Hepatocyte (in vitro differentiated cells): ENCODE results near the gene KCNK4. TPM values are rescaled to one million over a fixed set of nuclear protein-coding genes. Genes with fewer than 3 reads are reported as not detected.

Source experiments
- DNase-seq: peaks from one replicate; pipeline ENCODE4 v3.0.0-alpha.2; 2016; ENCODE audit warnings: low spot score
- H2AFZ ChIP-seq: fragments of 200-600 bp; sonication (generic); 2 replicates; pipeline ENCODE4 v1.6.0; 2016; ENCODE audit warnings: antibody characterized with exemption, mild to moderate bottlenecking
- H3K27ac ChIP-seq: fragments of 200-600 bp; sonication (generic); 2 replicates; pipeline ENCODE4 v1.5.1; 2016; ENCODE audit warnings: mild to moderate bottlenecking
- H3K27me3 ChIP-seq: fragments of 200-600 bp; sonication (generic); 2 replicates; pipeline ENCODE4 v1.6.1; 2016
- H3K36me3 ChIP-seq: fragments of 200-600 bp; sonication (generic); replicated peaks from 2 replicates; pipeline ENCODE4 v1.5.1; 2016; ENCODE audit warnings: low read depth; ENCODE audit not compliant: insufficient read depth
- H3K4me1 ChIP-seq: fragments of 200-600 bp; sonication (generic); 2 replicates; pipeline ENCODE4 v1.5.1; 2016; ENCODE audit warnings: mild to moderate bottlenecking, moderate library complexity; ENCODE audit not compliant: insufficient read depth
- H3K4me2 ChIP-seq: fragments of 200-600 bp; sonication (generic); 2 replicates; pipeline ENCODE4 v1.6.0; 2016
- H3K4me3 ChIP-seq: fragments of 200-600 bp; sonication (generic); 2 replicates; pipeline ENCODE4 v1.5.1; 2016; ENCODE audit warnings: mild to moderate bottlenecking
- H3K79me2 ChIP-seq: fragments of 200-600 bp; sonication (generic); 2 replicates; pipeline ENCODE4 v1.6.0; 2017; ENCODE audit warnings: mild to moderate bottlenecking
- H3K9me2 ChIP-seq: fragments of 200-600 bp; sonication (generic); replicated peaks from 2 replicates; pipeline ENCODE4 v1.6.0; 2017; ENCODE audit warnings: mild to moderate bottlenecking; ENCODE audit not compliant: insufficient read depth
- H3K9me3 ChIP-seq: fragments of 200-600 bp; sonication (generic); 2 replicates; pipeline ENCODE4 v1.5.1; 2016; ENCODE audit warnings: low read depth, mild to moderate bottlenecking
- H4K20me1 ChIP-seq: fragments of 200-600 bp; sonication (generic); 2 replicates; pipeline ENCODE4 v1.6.0; 2016; ENCODE audit warnings: mild to moderate bottlenecking; ENCODE audit not compliant: insufficient read depth, poor library complexity, severe bottlenecking
- CTCF ChIP-seq: fragments of 200-600 bp; sonication (generic); IDR thresholded peaks from 2 replicates; pipeline ENCODE4 v1.5.1; 2016; ENCODE audit warnings: antibody characterized with exemption, mild to moderate bottlenecking; ENCODE audit not compliant: poor library complexity
- EZH2 ChIP-seq: fragments of 200-600 bp; sonication (generic); IDR thresholded peaks from 2 replicates; pipeline ENCODE4 v1.6.1; 2016; ENCODE audit warnings: antibody characterized with exemption, mild to moderate bottlenecking, borderline replicate concordance
- EZH2phosphoT487 ChIP-seq: fragments of 200-600 bp; sonication (generic); IDR thresholded peaks from one replicate; pipeline ENCODE4 v1.6.1; 2018; ENCODE audit warnings: antibody characterized with exemption, mild to moderate bottlenecking, low read depth, moderate library complexity; ENCODE audit not compliant: unreplicated experiment, severe bottlenecking
- WGBS: methylation state at CpG from one replicate; pipeline ENCODE4 v1.1.6; 2016; ENCODE audit warnings: low lambda C conversion rate; ENCODE audit errors: missing lambda C conversion rate; 5-methylcytosine and 5-hydroxymethylcytosine counted together
- polyA plus RNA-seq: library from polyadenylated mRNA; unstranded; fragments of >200 nt; fragmentation: Nextera tagmentation; extraction: Ambion mirVana; gene quantifications from 2 replicates; pipeline ENCODE4 v1.2.1, GENCODE V29; 2016
- total RNA-seq: library from RNA; depleted of rRNA; stranded (reverse); fragments of >200 nt; gene quantifications from 2 replicates; pipeline ENCODE4 v1.2.3, GENCODE V29; 2014

KCNK4 gene
- total and polyA plus RNA-seq, 2 experiments from 2014 or later = not detected

GRCh38 chr11:64303109-64304031, 12.3 kb downstream of the KCNK4 start:
- no peaks in the 10 kb centered on the region for H3K36me3 ChIP-seq
- H4K20me1 ChIP-seq = no peaks in the 10 kb centered on the region
- no peak overlapping the region for H3K4me3 ChIP-seq
- TF ChIP-seq EZH2 = no peak
- TF ChIP-seq CTCF = no peak
- peaks cover 31% of the 10 kb centered on the region for H3K4me1 ChIP-seq
- WGBS = 87% methylated on average over 12 of the region's 13 CpGs
- H3K79me2 ChIP-seq = peaks cover 24% of the 10 kb centered on the region
- H3K27me3 ChIP-seq = peaks cover 25% of the 10 kb centered on the region
- H3K9me2 ChIP-seq = no peaks in the 10 kb centered on the region
- H3K4me2 ChIP-seq = peak overlapping the region; percentile 78
- H3K27ac ChIP-seq = peak overlapping the region; percentile 87
- H3K9me3 ChIP-seq = no peaks in the 10 kb centered on the region
- peak; percentile 3 for DNase-seq
- H2AFZ ChIP-seq = no peak overlapping the region

- Histone ChIP-seq H4K20me1 (no peaks in the 10 kb centered on the region), H3K9me2 (no peaks in the 10 kb centered on the region), H3K27ac (peak overlapping the region; percentile 87), H3K36me3 (no peaks in the 10 kb centered on the region), H3K4me3 (no peak overlapping the region), H3K79me2 (peaks cover 28% of the 10 kb centered on the region), H2AFZ (no peak overlapping the region), H3K4me1 (peaks cover 29% of the 10 kb centered on the region), H3K4me2 (peak overlapping the region; percentile 78), H3K9me3 (no peaks in the 10 kb centered on the region), H3K27me3 (peaks cover 19% of the 10 kb centered on the region)
- 56% methylated on average over 5 of the region's 5 CpGs for WGBS
- no peak for DNase-seq
- TF ChIP-seq CTCF = no peak
- no peak for TF ChIP-seq EZH2
These were observed 12.9 kb downstream of the KCNK4 start for GRCh38 chr11:64304032-64304315.

- Histone ChIP-seq H3K79me2 (peaks cover 33% of the 10 kb centered on the region), H3K4me2 (peak overlapping the region; percentile 78), H3K27ac (peak overlapping the region; percentile 87), H3K9me3 (no peaks in the 10 kb centered on the region), H4K20me1 (no peaks in the 10 kb centered on the region), H3K4me1 (peaks cover 24% of the 10 kb centered on the region), H3K27me3 (peaks cover 14% of the 10 kb centered on the region), H3K36me3 (no peaks in the 10 kb centered on the region), H3K4me3 (peak overlapping the region; percentile 38), H3K9me2 (no peaks in the 10 kb centered on the region), H2AFZ (peak overlapping the region; percentile 45)
- DNase-seq = peak; percentile 96
- 1% methylated on average over 44 of the region's 46 CpGs for WGBS
- TF ChIP-seq CTCF (peak; percentile 93), EZH2phosphoT487 (no peak), EZH2 (no peak)
These were observed 13.4 kb downstream of the KCNK4 start for GRCh38 chr11:64304316-64305072.
